Stomach (tissue), 9 donors: ENCODE results near the gene SPINK4. TPM values are rescaled to one million over a fixed set of nuclear protein-coding genes. Genes with fewer than 3 reads are reported as not detected.

Experiments
- DNase-seq, 2 donors: peaks; one replicate each; pipeline versions ENCODE4 v3.0.0 to v3.0.0-alpha.2; 2013 to 2019
- H3K27ac ChIP-seq, 5 donors: fragments of 200-600 bp in 4 of 5; sonication (generic) in 4 of 5; one replicate each; pipeline ENCODE4 v1.5.1; 2013 to 2019; ENCODE audit warnings: mild to moderate bottlenecking in 1 of 5, moderate library complexity in 1 of 5
- H3K27me3 ChIP-seq, 3 donors: fragments of 200-600 bp; sonication (generic); one replicate each; pipeline ENCODE4 v1.5.1; 2017 to 2019; ENCODE audit warnings: mixed run types in 1 of 3
- H3K36me3 ChIP-seq, 4 donors: fragments of 200-600 bp; sonication (generic); 1 replicate in 3 of 4; 2 replicates in 1 of 4; pipeline ENCODE4 v1.5.1; 2016 to 2019
- H3K4me1 ChIP-seq, 4 donors: fragments of 200-600 bp; sonication (generic); one replicate each; pipeline ENCODE4 v1.5.1; 2016 to 2019
- H3K4me3 ChIP-seq, 4 donors: fragments of 200-600 bp; sonication (generic) in 3 of 4; one replicate each; pipeline ENCODE4 v1.5.1; 2016 to 2019; ENCODE audit warnings: mild to moderate bottlenecking in 1 of 4
- H3K9me3 ChIP-seq, 4 donors: fragments of 200-600 bp; sonication (generic); one replicate each; pipeline ENCODE4 v1.5.1; 2016 to 2019
- EP300 ChIP-seq: sonication (generic); formaldehyde crosslinking; IDR thresholded peaks from one replicate; pipeline ENCODE4 v1.6.1; 2017; ENCODE audit warnings: antibody characterized with exemption
- POLR2A ChIP-seq, 4 donors: fragments of 450-650 bp; IDR thresholded peaks; one replicate each; pipeline ENCODE4 v1.6.1; 2016; ENCODE audit warnings: antibody characterized with exemption in 4 of 4, control low read depth in 2 of 4, mild to moderate bottlenecking in 1 of 4, moderate library complexity in 1 of 4
- POLR2AphosphoS5 ChIP-seq, 3 donors: sonication (generic); formaldehyde crosslinking; IDR thresholded peaks; one replicate each; pipeline ENCODE4 v1.6.1; 2016; ENCODE audit warnings: antibody characterized with exemption in 3 of 3
- WGBS, 5 donors: extraction: QIAGEN DNeasy Blood & Tissue Kit in 3 of 5; methylation state at CpG; one replicate each; pipeline versions ENCODE4 v1.1.5 to v1.1.7; 2013 to 2018; 5-methylcytosine and 5-hydroxymethylcytosine counted together
- intact Hi-C: fragments of 100-400 bp; cut with DNase I; formaldehyde crosslinking; loops from one replicate; pipeline ENCODE4 v1.15.1; 2023; ENCODE audit warnings: low total_unique reads
- polyA plus RNA-seq, 3 donors: library from polyadenylated mRNA; stranded (reverse); fragments of 200-250 nt; gene quantifications; one replicate each; pipeline ENCODE4 v1.2.3, GENCODE V29; 2013
- total RNA-seq, 5 donors: library from RNA; depleted of rRNA; stranded (reverse); fragments of >200 nt; gene quantifications; one replicate each; pipeline versions ENCODE4 v1.1.0 to v1.2.3, GENCODE V29; 2014 to 2016
- TF ChIP-seq, protein P1 (sequence below), 7 experiments: fragments of 450-650 bp in 4 of 7; fragments of 200-600 bp in 3 of 7; sonication (generic) in 3 of 7; IDR thresholded peaks; one replicate each; pipeline ENCODE4 v1.5.1; 2016 to 2019; ENCODE audit warnings: antibody characterized with exemption in 7 of 7, control low read depth in 2 of 7, mild to moderate bottlenecking in 1 of 7
- donor health status: healthy with polysubstance abuse.
- donor health status: Bipolar disorder and iron deficiency.
- donor health status: healthy.

SPINK4 gene
- total and polyA plus RNA-seq, 8 donors = 2.1 to 29.5 (median 19.1) TPM; not detected in 5

DNA sequence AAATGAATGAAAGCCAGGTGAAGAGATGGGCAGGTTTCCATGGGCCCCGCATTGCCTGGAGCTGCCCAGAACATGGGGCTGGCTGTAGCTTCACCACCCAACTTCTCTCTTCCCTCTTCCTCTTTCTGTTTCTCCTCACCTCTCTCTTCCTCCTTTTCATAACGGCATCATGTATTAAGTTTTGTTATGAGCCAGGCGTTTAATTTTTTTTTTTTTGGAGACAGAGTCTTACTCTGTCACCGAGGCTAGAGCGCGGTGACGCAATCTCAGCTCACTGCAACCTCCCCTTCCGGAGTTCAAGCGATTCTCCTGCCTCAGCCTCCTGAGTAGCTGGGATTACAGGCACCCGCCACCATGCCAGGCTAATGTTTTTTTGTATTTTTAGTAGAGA, 13.0 kb upstream of the SPINK4 start:
- Histone ChIP-seq H3K36me3 (no peaks in the 10 kb centered on the region), H3K27ac (peak overlapping the region in 2 of 5 donors; percentile 44 to 68), H3K4me3 (no peak overlapping the region), H3K4me1 (peaks cover 5 to 22% (median 12%) of the 10 kb centered on the region in 4 donors), H3K9me3 (no peaks in the 10 kb centered on the region), H3K27me3 (no peaks in the 10 kb centered on the region)
- intact Hi-C loops = loop anchor here (5.0 kb wide), 1 partner anchor 145 kb away; no protein-coding TSS in a partner anchor
- WGBS, 5 donors = 73 to 88% (median 85%) methylated on average over 10 of the region's 10 CpGs
- TF ChIP-seq EP300 (no peak), POLR2AphosphoS5 (IDR thresholded peaks at IDR 0.05) (no peak), POLR2A (IDR thresholded peaks at IDR 0.05) (no peak)
- TF ChIP-seq, protein P1, sequence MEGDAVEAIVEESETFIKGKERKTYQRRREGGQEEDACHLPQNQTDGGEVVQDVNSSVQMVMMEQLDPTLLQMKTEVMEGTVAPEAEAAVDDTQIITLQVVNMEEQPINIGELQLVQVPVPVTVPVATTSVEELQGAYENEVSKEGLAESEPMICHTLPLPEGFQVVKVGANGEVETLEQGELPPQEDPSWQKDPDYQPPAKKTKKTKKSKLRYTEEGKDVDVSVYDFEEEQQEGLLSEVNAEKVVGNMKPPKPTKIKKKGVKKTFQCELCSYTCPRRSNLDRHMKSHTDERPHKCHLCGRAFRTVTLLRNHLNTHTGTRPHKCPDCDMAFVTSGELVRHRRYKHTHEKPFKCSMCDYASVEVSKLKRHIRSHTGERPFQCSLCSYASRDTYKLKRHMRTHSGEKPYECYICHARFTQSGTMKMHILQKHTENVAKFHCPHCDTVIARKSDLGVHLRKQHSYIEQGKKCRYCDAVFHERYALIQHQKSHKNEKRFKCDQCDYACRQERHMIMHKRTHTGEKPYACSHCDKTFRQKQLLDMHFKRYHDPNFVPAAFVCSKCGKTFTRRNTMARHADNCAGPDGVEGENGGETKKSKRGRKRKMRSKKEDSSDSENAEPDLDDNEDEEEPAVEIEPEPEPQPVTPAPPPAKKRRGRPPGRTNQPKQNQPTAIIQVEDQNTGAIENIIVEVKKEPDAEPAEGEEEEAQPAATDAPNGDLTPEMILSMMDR (IDR thresholded peaks at IDR 0.05) = no peak
- peak in 1 of 2 donors; percentile 38 for DNase-seq

DNA sequence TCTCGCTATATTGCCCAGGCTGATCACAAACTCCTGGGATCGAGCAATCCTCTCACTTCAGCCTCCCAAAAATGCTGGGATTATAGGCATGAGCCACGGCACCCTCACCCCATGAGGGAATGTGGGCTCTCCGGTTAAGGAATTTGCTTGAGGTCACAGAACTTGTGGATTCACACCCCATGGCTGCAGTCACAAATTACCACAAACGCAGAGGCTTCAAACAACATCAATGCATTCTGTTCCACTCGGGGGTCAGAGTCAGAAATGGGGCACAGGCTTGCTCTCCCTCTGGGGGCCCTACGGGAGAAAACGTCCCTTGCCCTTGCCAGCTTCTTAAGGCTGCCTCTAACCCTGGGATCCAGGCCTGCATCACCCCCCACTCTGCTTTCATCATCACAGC, 12.2 kb upstream of the SPINK4 start:
- Histone ChIP-seq H3K36me3 (no peaks in the 10 kb centered on the region), H3K4me1 (peaks cover 5 to 21% (median 12%) of the 10 kb centered on the region in 4 donors), H3K9me3 (no peaks in the 10 kb centered on the region), H3K4me3 (no peak overlapping the region), H3K27ac (no peak overlapping the region), H3K27me3 (no peaks in the 10 kb centered on the region)
- intact Hi-C loops = loop anchor here (5.0 kb wide), 1 partner anchor 145 kb away; no protein-coding TSS in a partner anchor
- no peak for DNase-seq
- no peak for TF ChIP-seq EP300
- TF ChIP-seq POLR2AphosphoS5 (IDR thresholded peaks at IDR 0.05) = no peak
- TF ChIP-seq POLR2A (IDR thresholded peaks at IDR 0.05) = no peak
- TF ChIP-seq, protein P1 (IDR thresholded peaks at IDR 0.05) = no peak
- WGBS, 5 donors = 81 to 87% (median 84%) methylated on average over 7 to 8 of the region's 8 CpGs

DNA sequence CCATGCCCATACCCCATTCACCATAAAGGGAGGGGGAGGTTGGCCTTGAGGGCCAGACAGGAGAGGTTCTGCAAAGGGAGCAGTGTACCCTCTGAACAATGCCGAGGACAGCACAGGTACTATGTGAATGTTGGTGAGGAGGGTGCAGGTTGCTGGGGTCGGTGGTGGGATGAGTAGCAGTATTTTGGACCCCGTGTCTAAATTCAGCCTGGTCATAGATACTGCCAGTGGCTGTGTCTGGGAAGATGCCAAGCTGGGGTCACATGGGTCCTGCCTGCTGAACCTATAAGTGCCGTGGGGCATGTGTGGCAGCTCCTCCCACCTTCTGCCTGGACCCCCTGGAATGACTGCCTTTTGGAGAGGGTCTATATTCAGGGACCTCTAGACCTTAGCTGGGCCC, 11.4 kb upstream of the SPINK4 start:
- H3K27me3 ChIP-seq = no peaks in the 10 kb centered on the region
- intact Hi-C loops = loop anchor here (5.0 kb wide), 1 partner anchor 146 kb away; no protein-coding TSS in a partner anchor
- no peak overlapping the region for H3K4me3 ChIP-seq
- no peaks in the 10 kb centered on the region for H3K36me3 ChIP-seq
- H3K4me1 ChIP-seq = peaks cover 5 to 23% (median 13%) of the 10 kb centered on the region in 4 donors
- no peak for DNase-seq
- no peaks in the 10 kb centered on the region for H3K9me3 ChIP-seq
- TF ChIP-seq POLR2AphosphoS5 (IDR thresholded peaks at IDR 0.05) = no peak
- TF ChIP-seq, protein P1 (IDR thresholded peaks at IDR 0.05) = no peak
- TF ChIP-seq EP300 = no peak
- no peak for TF ChIP-seq POLR2A (IDR thresholded peaks at IDR 0.05)
- H3K27ac ChIP-seq = peak overlapping the region in 2 of 5 donors; percentile 44 to 69
- 64 to 80% (median 74%) methylated on average over 2 to 4 of the region's 4 CpGs for WGBS, 5 donors

DNA sequence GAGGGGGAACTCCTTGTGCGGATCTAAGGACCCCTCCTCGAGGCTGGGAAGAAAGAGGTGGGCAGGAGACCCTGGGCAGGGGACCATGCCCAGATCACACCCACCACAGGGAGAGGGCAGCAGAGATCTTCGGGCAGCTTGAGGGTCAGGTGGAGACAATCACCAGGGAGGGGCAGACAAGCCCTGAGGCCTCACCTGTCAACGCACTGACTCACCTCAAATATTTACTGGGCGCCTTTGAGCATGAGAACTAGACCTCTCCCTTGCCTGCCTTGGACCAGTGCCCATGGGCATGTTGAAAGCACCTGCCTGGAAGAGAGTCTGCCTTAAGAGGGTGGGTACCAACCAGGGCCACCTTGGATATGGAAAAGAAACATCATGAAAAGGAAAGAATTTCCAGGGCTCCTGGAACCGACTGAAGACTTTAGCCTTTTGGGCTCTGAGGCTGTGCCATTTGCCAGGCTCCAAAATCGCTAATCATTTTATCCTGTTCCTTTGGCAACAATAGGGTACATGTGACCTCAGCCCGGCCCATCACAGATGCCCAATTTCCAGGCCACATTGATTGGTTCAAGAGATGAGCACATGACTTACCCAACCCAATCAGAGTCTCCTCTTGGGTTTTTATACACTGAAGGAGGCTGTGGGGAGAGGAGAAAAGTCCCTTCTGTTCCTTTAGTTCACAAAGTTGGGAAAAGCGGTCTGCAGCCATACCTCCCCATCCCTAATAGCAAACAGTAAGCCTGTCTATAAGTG, 10.4 kb upstream of the SPINK4 start:
- WGBS, 5 donors = 43 to 56% (median 51%) methylated on average over 9 of the region's 9 CpGs
- DNase-seq = peak; percentile 90 to 93
- Histone ChIP-seq H3K27ac (peak overlapping the region; percentile 13 to 69 (median 39)), H3K4me3 (no peak overlapping the region), H3K9me3 (no peaks in the 10 kb centered on the region), H3K36me3 (no peaks in the 10 kb centered on the region), H3K27me3 (no peaks in the 10 kb centered on the region), H3K4me1 (peaks cover 11 to 32% (median 18%) of the 10 kb centered on the region in 4 donors)
- intact Hi-C loops = loop anchor here (5.0 kb wide), 1 partner anchor 147 kb away; no protein-coding TSS in a partner anchor
- TF ChIP-seq POLR2A (IDR thresholded peaks at IDR 0.05) (no peak), POLR2AphosphoS5 (IDR thresholded peaks at IDR 0.05) (peak in 2 of 3 donors; percentile 33 to 81), EP300 (no peak)
- TF ChIP-seq, protein P1 (IDR thresholded peaks at IDR 0.05) = peak in 4 of 7 experiments; percentile 7 to 50 (median 42)
